IMR-90 (cell line): ENCODE measurements around the gene ACTN2.

Source experiments
- BHLHE40 ChIP-seq: fragments of 150-350 bp; IDR thresholded peaks from 2 replicates; pipeline ENCODE4 v1.6.1; 2016; ENCODE audit warnings: mild to moderate bottlenecking, low read depth, low read length
- CHD1 ChIP-seq: IDR thresholded peaks from 2 replicates; pipeline ENCODE4 v1.6.1; 2012; ENCODE audit warnings: low read depth, low read length, improper control_type of control experiment
- ELK1 ChIP-seq: fragments of 150-350 bp; IDR thresholded peaks from 2 replicates; pipeline ENCODE4 v1.6.1; 2016; ENCODE audit warnings: low read depth, mild to moderate bottlenecking, low read length, moderate library complexity, borderline replicate concordance
- FOS ChIP-seq: fragments of 150-350 bp; IDR thresholded peaks from 2 replicates; pipeline ENCODE4 v1.6.1; 2016; ENCODE audit warnings: low read depth, low read length
- MAFK ChIP-seq: IDR thresholded peaks from 2 replicates; pipeline ENCODE4 v1.6.1; 2012; ENCODE audit warnings: low read depth, low read length, improper control_type of control experiment
- MAZ ChIP-seq: IDR thresholded peaks from 2 replicates; pipeline ENCODE4 v1.6.1; 2012; ENCODE audit warnings: low read depth, mild to moderate bottlenecking, low read length, improper control_type of control experiment, moderate library complexity, borderline replicate concordance
- POLR2A ChIP-seq: IDR thresholded peaks from 2 replicates; pipeline ENCODE4 v1.6.1; 2012; ENCODE audit warnings: mild to moderate bottlenecking, low read depth, low read length
- RAD21 ChIP-seq: IDR thresholded peaks from 2 replicates; pipeline ENCODE4 v1.6.1; 2012; ENCODE audit warnings: low read length, improper control_type of control experiment
- RCOR1 ChIP-seq: IDR thresholded peaks from 2 replicates; pipeline ENCODE4 v1.6.1; 2012; ENCODE audit warnings: mild to moderate bottlenecking, low read length, improper control_type of control experiment; ENCODE audit not compliant: insufficient replicate concordance
- RFX5 ChIP-seq: IDR thresholded peaks from 2 replicates; pipeline ENCODE4 v1.8.0; 2012; ENCODE audit warnings: low read depth, mild to moderate bottlenecking, low read length, moderate library complexity
- SMC3 ChIP-seq: fragments of 150-350 bp; IDR thresholded peaks from 2 replicates; pipeline ENCODE4 v1.6.1; 2016; ENCODE audit warnings: low read depth, mild to moderate bottlenecking, antibody characterized with exemption, low read length, moderate library complexity
- TF ChIP-seq, protein P1 (sequence below): conservative IDR thresholded peaks from 2 replicates; pipeline ENCODE4 v1.5.1; 2012; ENCODE audit warnings: mild to moderate bottlenecking, low read depth, low read length, improper control_type of control experiment

DNA sequence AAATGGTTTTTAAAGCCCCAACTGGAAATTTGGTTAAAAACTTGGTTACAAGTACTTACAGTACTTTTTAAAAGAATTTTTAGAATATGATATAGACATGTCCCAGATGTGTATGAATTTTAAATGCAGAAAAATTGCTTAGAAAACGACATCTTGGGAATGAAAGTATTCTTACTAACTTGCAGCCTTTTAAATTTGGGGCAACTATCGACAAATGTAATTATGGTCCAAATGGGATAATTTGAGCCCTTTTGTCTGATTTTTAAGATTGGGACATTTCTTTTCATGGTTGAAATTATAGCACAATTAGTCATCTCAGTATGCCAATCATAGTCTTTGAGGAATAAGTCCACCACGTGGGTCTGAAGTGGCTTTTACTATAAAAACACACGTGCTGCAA is 65.6 kb downstream of the ACTN2 start:
- TF ChIP-seq CHD1 (no peak), POLR2A (no peak), SMC3 (no peak), RFX5 (no peak), MAFK (no peak), BHLHE40 (no peak), RCOR1 (no peak), FOS (no peak), RAD21 (no peak), MAZ (no peak), ELK1 (no peak)
- TF ChIP-seq, protein P1, sequence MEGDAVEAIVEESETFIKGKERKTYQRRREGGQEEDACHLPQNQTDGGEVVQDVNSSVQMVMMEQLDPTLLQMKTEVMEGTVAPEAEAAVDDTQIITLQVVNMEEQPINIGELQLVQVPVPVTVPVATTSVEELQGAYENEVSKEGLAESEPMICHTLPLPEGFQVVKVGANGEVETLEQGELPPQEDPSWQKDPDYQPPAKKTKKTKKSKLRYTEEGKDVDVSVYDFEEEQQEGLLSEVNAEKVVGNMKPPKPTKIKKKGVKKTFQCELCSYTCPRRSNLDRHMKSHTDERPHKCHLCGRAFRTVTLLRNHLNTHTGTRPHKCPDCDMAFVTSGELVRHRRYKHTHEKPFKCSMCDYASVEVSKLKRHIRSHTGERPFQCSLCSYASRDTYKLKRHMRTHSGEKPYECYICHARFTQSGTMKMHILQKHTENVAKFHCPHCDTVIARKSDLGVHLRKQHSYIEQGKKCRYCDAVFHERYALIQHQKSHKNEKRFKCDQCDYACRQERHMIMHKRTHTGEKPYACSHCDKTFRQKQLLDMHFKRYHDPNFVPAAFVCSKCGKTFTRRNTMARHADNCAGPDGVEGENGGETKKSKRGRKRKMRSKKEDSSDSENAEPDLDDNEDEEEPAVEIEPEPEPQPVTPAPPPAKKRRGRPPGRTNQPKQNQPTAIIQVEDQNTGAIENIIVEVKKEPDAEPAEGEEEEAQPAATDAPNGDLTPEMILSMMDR, result no peak
